Measurements from ENCODE around the gene NAP1L4.

The NAP1L4 gene

GRCh38 chr11:3010521-3011275, 18.6 kb upstream of the NAP1L4 start:
- DNase-seq = no peak

- DNase-seq = no peak
These were observed 17.9 kb upstream of the NAP1L4 start for GRCh38 chr11:3010004-3010403.

GRCh38 chr11:3009481-3009880, 17.4 kb upstream of the NAP1L4 start:
- no peak for DNase-seq

- DNase-seq = no peak
These were observed 16.7 kb upstream of the NAP1L4 start for GRCh38 chr11:3008746-3009336.

- DNase-seq = no peak
These were observed 15.4 kb upstream of the NAP1L4 start for GRCh38 chr11:3007404-3008010.

- no peak for DNase-seq
These were observed 14.6 kb upstream of the NAP1L4 start for GRCh38 chr11:3006505-3007260.

- DNase-seq = no peak
These were observed 12.4 kb upstream of the NAP1L4 start for GRCh38 chr11:3004481-3004880.

GRCh38 chr11:3003396-3004231, 11.5 kb upstream of the NAP1L4 start:
- DNase-seq = no peak

- no peak for DNase-seq
These were observed 10.7 kb upstream of the NAP1L4 start for GRCh38 chr11:3002871-3003270.

GRCh38 chr11:3002351-3002861, 10.3 kb upstream of the NAP1L4 start:
- DNase-seq = no peak

GRCh38 chr11:3001496-3001895, 9.4 kb upstream of the NAP1L4 start:
- peak; percentile 56 for DNase-seq

- DNase-seq = peak; percentile 99
These were observed 8.2 kb upstream of the NAP1L4 start for GRCh38 chr11:3000032-3000961.

- DNase-seq = no peak
These were observed 7.4 kb upstream of the NAP1L4 start for GRCh38 chr11:2999464-2999998.

GRCh38 chr11:2998073-2998850, 6.1 kb upstream of the NAP1L4 start:
- peak; percentile 70 for DNase-seq

GRCh38 chr11:2997406-2997805, 5.3 kb upstream of the NAP1L4 start:
- DNase-seq = no peak

- peak; percentile 46 for DNase-seq
These were observed 4.8 kb upstream of the NAP1L4 start for GRCh38 chr11:2996976-2997375.

GRCh38 chr11:2995893-2996554, 3.9 kb upstream of the NAP1L4 start:
- DNase-seq = no peak

- DNase-seq = no peak
These were observed 3.0 kb upstream of the NAP1L4 start for GRCh38 chr11:2995031-2995561.

- no peak for DNase-seq
These were observed 2.2 kb upstream of the NAP1L4 start for GRCh38 chr11:2994336-2994730.

Data from COR-L47 (cell line).